Astrocyte (in vitro differentiated cells and primary cell): ENCODE results near the gene TPX2. TPM values are rescaled to one million over a fixed set of nuclear protein-coding genes. Genes with fewer than 3 reads are reported as not detected.

Experiments
- DNase-seq: peaks from one replicate; pipeline ENCODE4 v3.0.0-alpha.2; 2010; ENCODE audit warnings: low read depth
- FAIRE-seq: peaks from 2 replicates; lab custom pipeline; 2011; peaks lifted over from hg19 to GRCh38; lab: Jason Lieb, UNC
- H2AFZ ChIP-seq: 2 replicates; pipeline ENCODE4 v1.6.0; 2012; ENCODE audit warnings: low read depth, low read length, inconsistent platforms
- H3K27ac ChIP-seq: 2 replicates; pipeline ENCODE4 v1.5.1; 2011; ENCODE audit warnings: low read depth, low read length, inconsistent platforms
- H3K27me3 ChIP-seq: 2 replicates; pipeline ENCODE4 v1.6.0; 2011; ENCODE audit warnings: low read length, inconsistent platforms; ENCODE audit not compliant: insufficient read depth
- H3K36me3 ChIP-seq: 2 replicates; pipeline ENCODE4 v1.5.1; 2011; ENCODE audit warnings: low read length, inconsistent platforms; ENCODE audit not compliant: insufficient read depth
- H3K4me1 ChIP-seq: 2 replicates; pipeline ENCODE4 v1.5.1; 2011; ENCODE audit warnings: low read length, inconsistent platforms; ENCODE audit not compliant: insufficient read depth
- H3K4me2 ChIP-seq: 2 replicates; pipeline ENCODE4 v1.6.0; 2012; ENCODE audit warnings: low read length, inconsistent platforms
- H3K4me3 ChIP-seq: 2 replicates; pipeline ENCODE4 v1.5.1; 2011; ENCODE audit warnings: low read depth, mild to moderate bottlenecking, low read length, inconsistent platforms; ENCODE audit not compliant: insufficient read depth
- H3K79me2 ChIP-seq: 2 replicates; pipeline ENCODE4 v1.6.0; 2012; ENCODE audit warnings: mild to moderate bottlenecking, low read length, inconsistent platforms; ENCODE audit not compliant: insufficient read depth
- H3K9ac ChIP-seq: 2 replicates; pipeline ENCODE4 v1.6.0; 2012; ENCODE audit warnings: mild to moderate bottlenecking, low read length, inconsistent platforms
- H3K9me3 ChIP-seq: 2 replicates; pipeline ENCODE4 v1.5.1; 2012; ENCODE audit warnings: low read depth, mild to moderate bottlenecking, low read length, inconsistent platforms; ENCODE audit not compliant: insufficient read depth
- H4K20me1 ChIP-seq: 2 replicates; pipeline ENCODE4 v1.6.0; 2012; ENCODE audit warnings: low read length, inconsistent platforms; ENCODE audit not compliant: insufficient read depth
- H3K27ac Mint-ChIP-seq: one replicate; pipeline ENCODE4 v1.8.0; 2021; ENCODE audit warnings: mild to moderate bottlenecking, mixed read lengths; ENCODE audit not compliant: unreplicated experiment
- H3K27me3 Mint-ChIP-seq: one replicate; pipeline ENCODE4 v1.8.0; 2021; ENCODE audit warnings: low read depth, mixed read lengths; ENCODE audit not compliant: unreplicated experiment
- H3K36me3 Mint-ChIP-seq: one replicate; pipeline ENCODE4 v1.8.0; 2021; ENCODE audit warnings: low read depth, mixed read lengths; ENCODE audit not compliant: unreplicated experiment
- H3K4me1 Mint-ChIP-seq: one replicate; pipeline ENCODE4 v1.8.0; 2021; ENCODE audit warnings: low read depth, mixed read lengths; ENCODE audit not compliant: unreplicated experiment
- H3K4me3 Mint-ChIP-seq: one replicate; pipeline ENCODE4 v1.8.0; 2021; ENCODE audit warnings: mild to moderate bottlenecking, moderate library complexity, mixed read lengths; ENCODE audit not compliant: unreplicated experiment
- H3K9me3 Mint-ChIP-seq: one replicate; pipeline ENCODE4 v1.8.0; 2021; ENCODE audit warnings: mild to moderate bottlenecking, mixed read lengths; ENCODE audit not compliant: unreplicated experiment
- CTCF ChIP-seq: IDR thresholded peaks from 2 replicates; pipeline ENCODE4 v1.5.1; 2011; ENCODE audit warnings: low read depth, mild to moderate bottlenecking, inconsistent platforms, low read length, moderate library complexity; ENCODE audit not compliant: insufficient read depth
- EZH2 ChIP-seq: IDR thresholded peaks from 2 replicates; pipeline ENCODE4 v1.6.1; 2012; ENCODE audit warnings: mild to moderate bottlenecking, low read length, inconsistent platforms; ENCODE audit not compliant: insufficient read depth
- total RNA-seq: library from RNA; stranded (reverse); gene quantifications from 2 replicates; pipeline ENCODE4 v1.2.1, GENCODE V29; 2021

Gene TPX2
- total RNA-seq, 1 donor from 2014 or later: 41.6 TPM

DNA sequence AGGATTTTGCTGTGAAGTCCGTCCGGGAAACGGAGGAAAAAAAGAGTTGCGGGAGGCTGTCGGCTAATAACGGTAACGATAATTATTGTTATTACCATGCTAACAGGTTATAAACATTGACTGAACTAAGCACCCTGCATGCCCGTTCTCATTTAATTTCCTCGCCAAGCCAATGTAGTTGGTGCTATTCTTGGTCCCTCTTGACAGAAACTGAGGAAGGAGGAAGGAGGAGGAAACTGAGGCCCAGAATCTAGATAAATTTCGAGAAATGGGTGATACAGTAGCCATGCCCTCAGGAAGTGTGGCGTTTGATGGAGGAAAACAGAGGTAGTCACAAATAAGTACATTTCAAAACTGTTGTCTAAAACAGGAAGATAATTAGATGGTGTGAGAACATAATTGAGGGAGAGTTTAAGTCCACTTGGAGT lies 474 bp downstream of the TPX2 start:
- peak overlapping the region; percentile 98 for H3K4me3 ChIP-seq
- H3K27ac ChIP-seq: peak overlapping the region; percentile 81
- H3K9me3 ChIP-seq: no peaks in the 10 kb centered on the region
- H2AFZ ChIP-seq: peak overlapping the region; percentile 84
- no peak overlapping the region for H3K27ac Mint-ChIP-seq
- peak overlapping the region; percentile 90 for H3K4me2 ChIP-seq
- DNase-seq (no peak), FAIRE-seq (no peak)
- TF ChIP-seq EZH2: no peak
- TF ChIP-seq CTCF: no peak
- H3K9me3 Mint-ChIP-seq: no peaks in the 10 kb centered on the region
- H3K27me3 ChIP-seq: no peaks in the 10 kb centered on the region
- no peak overlapping the region for H3K4me3 Mint-ChIP-seq
- H3K9ac ChIP-seq: peak overlapping the region; percentile 85
- no peaks in the 10 kb centered on the region for H3K36me3 ChIP-seq
- no peaks in the 10 kb centered on the region for H3K4me1 Mint-ChIP-seq
- H3K36me3 Mint-ChIP-seq: no peaks in the 10 kb centered on the region
- H3K79me2 ChIP-seq: peaks cover 55% of the 10 kb centered on the region
- peaks cover 11% of the 10 kb centered on the region for H3K4me1 ChIP-seq
- no peaks in the 10 kb centered on the region for H4K20me1 ChIP-seq
- H3K27me3 Mint-ChIP-seq: no peaks in the 10 kb centered on the region

- H3K27me3 ChIP-seq: no peaks in the 10 kb centered on the region
- H3K4me1 Mint-ChIP-seq: no peaks in the 10 kb centered on the region
- no peaks in the 10 kb centered on the region for H3K9me3 ChIP-seq
- no peak for FAIRE-seq
- peaks cover 61% of the 10 kb centered on the region for H3K79me2 ChIP-seq
- H3K27ac Mint-ChIP-seq: no peak overlapping the region
- H3K4me2 ChIP-seq: peak overlapping the region; percentile 90
- H3K4me3 Mint-ChIP-seq: no peak overlapping the region
- peaks cover 11% of the 10 kb centered on the region for H3K4me1 ChIP-seq
- H3K9ac ChIP-seq: peak overlapping the region; percentile 85
- H2AFZ ChIP-seq: peak overlapping the region; percentile 45
- peak overlapping the region; percentile 81 for H3K27ac ChIP-seq
- no peaks in the 10 kb centered on the region for H3K36me3 ChIP-seq
- no peaks in the 10 kb centered on the region for H4K20me1 ChIP-seq
- no peak for TF ChIP-seq EZH2
- TF ChIP-seq CTCF: no peak
- H3K27me3 Mint-ChIP-seq: no peaks in the 10 kb centered on the region
- DNase-seq: peak; percentile 65
- H3K4me3 ChIP-seq: peak overlapping the region; percentile 98
- H3K36me3 Mint-ChIP-seq: no peaks in the 10 kb centered on the region
- H3K9me3 Mint-ChIP-seq: no peaks in the 10 kb centered on the region
Measured at GRCh38 chr20:31740208-31740607, 1.1 kb downstream of the TPX2 start.

- H3K27me3 Mint-ChIP-seq: no peaks in the 10 kb centered on the region
Measured at GRCh38 chr20:31740656-31741323, 1.7 kb downstream of the TPX2 start.

More at GRCh38 chr20:31740656-31741323, 1.7 kb downstream of the TPX2 start:
- FAIRE-seq (no peak), DNase-seq (no peak)
- H3K36me3 ChIP-seq: no peaks in the 10 kb centered on the region
- no peaks in the 10 kb centered on the region for H3K4me1 Mint-ChIP-seq
- no peak overlapping the region for H3K4me3 Mint-ChIP-seq
- peak overlapping the region; percentile 85 for H3K9ac ChIP-seq
- peaks cover 67% of the 10 kb centered on the region for H3K79me2 ChIP-seq
- no peaks in the 10 kb centered on the region for H4K20me1 ChIP-seq
- peak overlapping the region; percentile 81 for H3K27ac ChIP-seq
- no peaks in the 10 kb centered on the region for H3K9me3 Mint-ChIP-seq
- H3K4me2 ChIP-seq: peak overlapping the region; percentile 90
- no peaks in the 10 kb centered on the region for H3K9me3 ChIP-seq
- peak overlapping the region; percentile 45 for H2AFZ ChIP-seq
- H3K27ac Mint-ChIP-seq: no peak overlapping the region
- H3K27me3 ChIP-seq: no peaks in the 10 kb centered on the region
- no peaks in the 10 kb centered on the region for H3K36me3 Mint-ChIP-seq
- no peak for TF ChIP-seq EZH2
- no peak for TF ChIP-seq CTCF
- peak overlapping the region; percentile 98 for H3K4me3 ChIP-seq
- H3K4me1 ChIP-seq: peaks cover 11% of the 10 kb centered on the region
